Measurements from ENCODE around the gene COBL. TPM values are rescaled to one million over a fixed set of nuclear protein-coding genes. Genes with fewer than 3 reads are reported as not detected.

COBL gene
- polyA plus RNA-seq, 1 donor (not counting 4 experiments of a cell fraction or from before 2014, with no cell fraction given): 4.5 TPM

GRCh38 chr7:51026341-51026740 is 290.3 kb downstream of the COBL start:
- TF ChIP-seq CTCF (optimal IDR thresholded peaks at IDR 0.05 in 1 of 3, IDR thresholded peaks at IDR 0.05 in 1 of 3, conservative IDR thresholded peaks at IDR 0.05 in 1 of 3; ENCODE audit: extremely low read depth in 1 of 3, insufficient read depth in 2 of 3, low read length in 3 of 3): no peak
- no peak for TF ChIP-seq EZH2 (IDR thresholded peaks at IDR 0.05; ENCODE audit: low read length)
- Histone ChIP-seq H3K79me2 (ENCODE audit: control insufficient read depth, insufficient read depth, low read length) (no peaks in the 10 kb centered on the region), H4K20me1 (ENCODE audit: control insufficient read depth, extremely low read depth, insufficient read depth, low read length) (no peaks in the 10 kb centered on the region), H3K9me3 (ENCODE audit: control insufficient read depth, low read depth, low read length) (no peaks in the 10 kb centered on the region), H3K36me3 (ENCODE audit: control insufficient read depth in 2 of 2, extremely low read depth in 1 of 2, insufficient read depth in 2 of 2, low read length in 2 of 2) (no peaks in the 10 kb centered on the region), H3K4me2 (ENCODE audit: control insufficient read depth, extremely low read depth, insufficient read depth, low read depth, low read length) (no peak overlapping the region), H2AFZ (ENCODE audit: control insufficient read depth, low read length) (no peak overlapping the region), H3K9ac (ENCODE audit: control insufficient read depth, extremely low read depth, insufficient read depth, low read length) (no peak overlapping the region), H3K27ac (ENCODE audit: control insufficient read depth, insufficient read depth, low read length) (no peak overlapping the region), H3K4me1 (ENCODE audit: control insufficient read depth, extremely low read depth, insufficient read depth, low read length) (no peaks in the 10 kb centered on the region), H3K4me3 (ENCODE audit: control insufficient read depth in 2 of 3, extremely low read depth in 1 of 3, insufficient read depth in 2 of 3, low read depth in 1 of 3, low read length in 3 of 3) (no peak overlapping the region), H3K9me1 (ENCODE audit: control insufficient read depth, extremely low read depth, insufficient read depth, low read length) (no peaks in the 10 kb centered on the region), H3K27me3 (ENCODE audit: control insufficient read depth, extremely low read depth, insufficient read depth, low read length) (no peaks in the 10 kb centered on the region)
- dilution Hi-C loops (cut with MboI; ENCODE audit: extremely low pct_ligation_motif_present, low sequenced_read_pairs): no loop called here
- DNase-seq (ENCODE audit: low read depth, low spot score) (no peak), FAIRE-seq (no peak)

GRCh38 chr7:51025668-51026067 is 290.9 kb downstream of the COBL start:
- Histone ChIP-seq H3K79me2 (ENCODE audit: control insufficient read depth, insufficient read depth, low read length) (no peaks in the 10 kb centered on the region), H3K27me3 (ENCODE audit: control insufficient read depth, extremely low read depth, insufficient read depth, low read length) (no peaks in the 10 kb centered on the region), H4K20me1 (ENCODE audit: control insufficient read depth, extremely low read depth, insufficient read depth, low read length) (no peaks in the 10 kb centered on the region), H3K9me1 (ENCODE audit: control insufficient read depth, extremely low read depth, insufficient read depth, low read length) (no peaks in the 10 kb centered on the region), H3K9ac (ENCODE audit: control insufficient read depth, extremely low read depth, insufficient read depth, low read length) (no peak overlapping the region), H3K36me3 (ENCODE audit: control insufficient read depth in 2 of 2, extremely low read depth in 1 of 2, insufficient read depth in 2 of 2, low read length in 2 of 2) (no peaks in the 10 kb centered on the region), H3K9me3 (ENCODE audit: control insufficient read depth, low read depth, low read length) (no peaks in the 10 kb centered on the region), H3K4me1 (ENCODE audit: control insufficient read depth, extremely low read depth, insufficient read depth, low read length) (no peaks in the 10 kb centered on the region), H3K27ac (ENCODE audit: control insufficient read depth, insufficient read depth, low read length) (no peak overlapping the region), H2AFZ (ENCODE audit: control insufficient read depth, low read length) (no peak overlapping the region), H3K4me2 (ENCODE audit: control insufficient read depth, extremely low read depth, insufficient read depth, low read depth, low read length) (no peak overlapping the region), H3K4me3 (ENCODE audit: control insufficient read depth in 2 of 3, extremely low read depth in 1 of 3, insufficient read depth in 2 of 3, low read depth in 1 of 3, low read length in 3 of 3) (no peak overlapping the region)
- dilution Hi-C loops (cut with MboI; ENCODE audit: extremely low pct_ligation_motif_present, low sequenced_read_pairs): no loop called here
- DNase-seq (ENCODE audit: low read depth, low spot score) (no peak), FAIRE-seq (no peak)
- no peak for TF ChIP-seq CTCF (optimal IDR thresholded peaks at IDR 0.05 in 1 of 3, IDR thresholded peaks at IDR 0.05 in 1 of 3, conservative IDR thresholded peaks at IDR 0.05 in 1 of 3; ENCODE audit: extremely low read depth in 1 of 3, insufficient read depth in 2 of 3, low read length in 3 of 3)
